Activated naive CD8-positive, alpha-beta T cell treated with anti-CD3 and anti-CD28 coated beads, Interleukin-2, amount 10 ng/mL, durations not matched to agents 7 days and 5 days (primary cell): ENCODE measurements around the gene SNAP29. TPM values are rescaled to one million over a fixed set of nuclear protein-coding genes. Genes with fewer than 3 reads are reported as not detected.

Experiments
- ATAC-seq: fragments of 150-1000 bp; cut with Tn5 transposase; one replicate; pipeline ENCODE4 v1.10.0; 2021; ENCODE audit warnings: low read depth, moderate library complexity
- POLR2A ChIA-PET: fragments of 350-600 bp; sonication (Branson Sonifier 250); formaldehyde crosslinking; loops from one replicate; lab custom pipeline; 2021; ENCODE audit warnings: antibody characterized with exemption; lab: Charles Lee
- DNase-seq: peaks from one replicate; pipeline ENCODE4 v3.0.0; 2021
- H3K27ac Mint-ChIP-seq: one replicate; pipeline ENCODE4 v1.8.0; 2022; ENCODE audit warnings: mild to moderate bottlenecking, mixed read lengths
- H3K27me3 Mint-ChIP-seq: one replicate; pipeline ENCODE4 v1.8.0; 2022; ENCODE audit warnings: mild to moderate bottlenecking, moderate library complexity, mixed read lengths
- H3K36me3 Mint-ChIP-seq: one replicate; pipeline ENCODE4 v1.8.0; 2021; ENCODE audit warnings: mild to moderate bottlenecking, mixed read lengths
- H3K4me1 Mint-ChIP-seq: one replicate; pipeline ENCODE4 v1.8.0; 2021; ENCODE audit warnings: mixed read lengths
- H3K4me3 Mint-ChIP-seq: one replicate; pipeline ENCODE4 v1.8.0; 2022; ENCODE audit warnings: mild to moderate bottlenecking, moderate library complexity, mixed read lengths
- H3K9me3 Mint-ChIP-seq: one replicate; pipeline ENCODE4 v1.8.0; 2021; ENCODE audit warnings: mixed read lengths
- total RNA-seq, 2 experiments: library from RNA; stranded (reverse); gene quantifications; one replicate each; pipeline ENCODE4 v1.2.3, GENCODE V29; 2021

Gene SNAP29
- total RNA-seq, 2 experiments from 2014 or later, result 29.7 to 32.5 TPM

- Mint-ChIP-seq H3K9me3 (no peaks in the 10 kb centered on the region), H3K36me3 (peaks cover 8% of the 10 kb centered on the region), H3K27me3 (no peaks in the 10 kb centered on the region), H3K27ac (peak overlapping the region; percentile 36), H3K4me1 (peaks cover 27% of the 10 kb centered on the region), H3K4me3 (no peak overlapping the region)
- DNase-seq (no peak), ATAC-seq (no peak)
- POLR2A ChIA-PET, result no interaction called here
Measured at GRCh38 chr22:20840646-20841371, 18.0 kb upstream of the SNAP29 start.

DNA sequence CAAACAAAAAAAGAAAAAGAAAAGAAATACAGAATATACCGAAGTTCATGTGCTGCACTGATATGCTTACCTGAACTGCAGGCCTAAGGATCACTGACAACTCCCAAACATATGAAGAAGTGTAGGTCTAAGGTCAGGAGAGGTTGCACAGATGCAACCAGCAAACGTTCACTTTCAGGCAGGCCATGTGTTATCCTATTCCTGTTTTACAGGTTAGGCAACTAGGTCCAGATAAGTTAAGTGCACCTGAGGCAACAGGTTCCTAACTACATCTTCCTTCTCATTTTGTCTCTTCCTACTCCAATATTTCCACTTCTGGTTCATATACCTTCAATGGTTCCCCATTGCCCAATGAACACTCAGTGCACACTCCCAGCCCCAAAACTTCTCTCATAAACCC is 15.3 kb upstream of the SNAP29 start:
- Mint-ChIP-seq H3K36me3 (peaks cover 4% of the 10 kb centered on the region), H3K27me3 (no peaks in the 10 kb centered on the region), H3K27ac (no peak overlapping the region), H3K4me3 (no peak overlapping the region), H3K4me1 (peaks cover 24% of the 10 kb centered on the region), H3K9me3 (no peaks in the 10 kb centered on the region)
- no peak for DNase-seq
- ATAC-seq, result no peak
- POLR2A ChIA-PET, result no interaction called here

GRCh38 chr22:20844055-20845037 is 14.5 kb upstream of the SNAP29 start:
- Mint-ChIP-seq H3K4me3 (no peak overlapping the region), H3K9me3 (no peaks in the 10 kb centered on the region), H3K4me1 (peaks cover 24% of the 10 kb centered on the region), H3K36me3 (peaks cover 2% of the 10 kb centered on the region), H3K27me3 (no peaks in the 10 kb centered on the region), H3K27ac (no peak overlapping the region)
- POLR2A ChIA-PET, result no interaction called here
- ATAC-seq (no peak), DNase-seq (no peak)

DNA sequence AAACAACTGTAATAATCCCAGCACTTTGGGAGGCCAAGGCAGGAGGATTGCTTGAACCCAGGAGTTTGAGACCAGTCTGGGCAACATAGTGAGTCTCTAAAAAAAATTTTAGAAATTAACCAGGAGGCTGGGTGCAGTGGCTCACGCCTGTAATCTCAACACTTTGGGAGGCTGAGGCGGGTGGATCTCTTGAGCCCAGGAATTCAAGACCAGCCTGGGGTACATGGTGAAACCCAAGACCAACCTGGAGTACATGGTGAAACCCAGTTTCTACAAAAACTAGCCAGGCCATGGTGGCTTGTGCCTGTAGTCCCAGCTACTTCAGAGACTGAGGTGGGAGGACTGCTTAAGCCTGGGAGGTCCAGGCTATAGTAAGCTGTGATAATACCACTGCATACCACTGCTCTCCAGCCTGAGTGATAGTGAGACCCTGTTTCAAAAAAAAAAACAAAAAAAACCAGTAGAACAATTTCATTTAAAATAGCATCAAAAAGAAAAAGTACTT is 11.4 kb upstream of the SNAP29 start:
- no peaks in the 10 kb centered on the region for H3K27me3 Mint-ChIP-seq
- H3K4me1 Mint-ChIP-seq, result peaks cover 10% of the 10 kb centered on the region
- H3K27ac Mint-ChIP-seq, result no peak overlapping the region
- no peak overlapping the region for H3K4me3 Mint-ChIP-seq
- no peak for DNase-seq
- no peak for ATAC-seq
- H3K36me3 Mint-ChIP-seq, result peaks cover 2% of the 10 kb centered on the region
- POLR2A ChIA-PET, result no interaction called here
- H3K9me3 Mint-ChIP-seq, result no peaks in the 10 kb centered on the region

DNA sequence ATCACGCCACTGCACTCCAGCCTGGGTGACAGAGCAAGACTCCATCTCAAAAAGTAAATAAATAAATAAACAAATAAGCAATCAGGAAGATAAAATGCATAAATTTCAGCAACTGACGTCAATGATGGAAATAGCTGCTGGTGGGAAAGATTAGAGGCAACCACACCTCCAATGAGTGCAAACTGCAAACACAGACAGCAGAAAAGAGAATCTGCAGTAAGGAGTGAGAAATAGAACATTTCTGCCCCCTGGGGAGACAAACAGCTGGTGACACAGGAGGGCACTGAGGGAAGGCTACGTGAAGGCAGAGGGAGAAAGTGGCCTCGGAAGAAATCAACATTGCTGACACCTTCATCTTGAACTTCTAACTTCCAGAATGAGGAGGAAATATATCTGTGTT is 6.7 kb upstream of the SNAP29 start:
- no peaks in the 10 kb centered on the region for H3K27me3 Mint-ChIP-seq
- no peak overlapping the region for H3K27ac Mint-ChIP-seq
- POLR2A ChIA-PET, result no interaction called here
- H3K9me3 Mint-ChIP-seq, result no peaks in the 10 kb centered on the region
- ATAC-seq (no peak), DNase-seq (no peak)
- peaks cover 14% of the 10 kb centered on the region for H3K4me1 Mint-ChIP-seq
- H3K4me3 Mint-ChIP-seq, result no peak overlapping the region
- peaks cover 2% of the 10 kb centered on the region for H3K36me3 Mint-ChIP-seq

DNA sequence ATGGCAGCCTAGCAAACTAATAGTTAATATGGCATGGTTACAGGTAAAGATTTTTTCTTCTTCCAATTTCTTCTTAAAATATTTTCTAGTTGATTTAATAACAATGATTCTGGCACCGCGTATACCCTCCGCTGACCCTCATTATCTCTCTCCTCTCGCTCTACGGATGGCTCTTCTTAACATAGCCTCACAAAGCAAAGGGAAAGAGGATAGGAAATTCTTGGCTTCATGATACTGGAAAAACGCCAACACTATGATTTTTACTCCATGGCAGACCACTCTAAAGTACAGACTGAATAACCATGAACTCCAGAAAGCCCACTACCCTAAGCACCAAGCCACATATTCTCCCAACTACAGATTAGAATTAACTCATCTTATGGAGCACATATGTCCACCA is 6.3 kb upstream of the SNAP29 start:
- DNase-seq, result no peak
- no peaks in the 10 kb centered on the region for H3K9me3 Mint-ChIP-seq
- H3K36me3 Mint-ChIP-seq, result peaks cover 2% of the 10 kb centered on the region
- H3K27ac Mint-ChIP-seq, result no peak overlapping the region
- peaks cover 17% of the 10 kb centered on the region for H3K4me1 Mint-ChIP-seq
- no peak for ATAC-seq
- H3K4me3 Mint-ChIP-seq, result no peak overlapping the region
- POLR2A ChIA-PET, result no interaction called here
- no peaks in the 10 kb centered on the region for H3K27me3 Mint-ChIP-seq

GRCh38 chr22:20853236-20853660 is 5.6 kb upstream of the SNAP29 start:
- POLR2A ChIA-PET, result no interaction called here
- peaks cover 20% of the 10 kb centered on the region for H3K4me1 Mint-ChIP-seq
- no peak for DNase-seq
- H3K27ac Mint-ChIP-seq, result no peak overlapping the region
- peaks cover 2% of the 10 kb centered on the region for H3K36me3 Mint-ChIP-seq
- H3K27me3 Mint-ChIP-seq, result no peaks in the 10 kb centered on the region
- no peaks in the 10 kb centered on the region for H3K9me3 Mint-ChIP-seq
- H3K4me3 Mint-ChIP-seq, result no peak overlapping the region
- ATAC-seq, result no peak

DNA sequence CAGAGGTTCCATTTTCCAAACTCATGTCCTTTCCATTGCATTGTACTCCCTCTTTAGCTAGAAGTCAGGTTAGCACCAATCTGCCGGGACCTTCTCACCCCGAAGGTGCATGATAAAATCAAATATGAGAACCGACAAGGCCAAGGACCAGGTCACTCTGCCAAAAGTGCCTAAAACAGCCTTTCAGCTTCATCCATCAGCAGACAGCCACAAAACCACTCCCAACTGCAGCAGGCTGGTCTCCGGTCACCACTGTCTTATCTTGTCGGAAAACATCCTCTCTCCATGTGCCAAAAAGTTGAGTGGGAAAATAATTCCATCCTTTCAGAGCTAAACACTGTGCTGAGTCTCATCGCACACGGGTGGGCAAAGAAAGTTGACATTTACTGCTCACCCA is 1.6 kb upstream of the SNAP29 start:
- H3K9me3 Mint-ChIP-seq, result no peaks in the 10 kb centered on the region
- POLR2A ChIA-PET, result no interaction called here
- peaks cover 8% of the 10 kb centered on the region for H3K36me3 Mint-ChIP-seq
- peaks cover 24% of the 10 kb centered on the region for H3K4me1 Mint-ChIP-seq
- DNase-seq (no peak), ATAC-seq (no peak)
- peak overlapping the region; percentile 96 for H3K4me3 Mint-ChIP-seq
- H3K27me3 Mint-ChIP-seq, result no peaks in the 10 kb centered on the region
- peak overlapping the region; percentile 78 for H3K27ac Mint-ChIP-seq

DNA sequence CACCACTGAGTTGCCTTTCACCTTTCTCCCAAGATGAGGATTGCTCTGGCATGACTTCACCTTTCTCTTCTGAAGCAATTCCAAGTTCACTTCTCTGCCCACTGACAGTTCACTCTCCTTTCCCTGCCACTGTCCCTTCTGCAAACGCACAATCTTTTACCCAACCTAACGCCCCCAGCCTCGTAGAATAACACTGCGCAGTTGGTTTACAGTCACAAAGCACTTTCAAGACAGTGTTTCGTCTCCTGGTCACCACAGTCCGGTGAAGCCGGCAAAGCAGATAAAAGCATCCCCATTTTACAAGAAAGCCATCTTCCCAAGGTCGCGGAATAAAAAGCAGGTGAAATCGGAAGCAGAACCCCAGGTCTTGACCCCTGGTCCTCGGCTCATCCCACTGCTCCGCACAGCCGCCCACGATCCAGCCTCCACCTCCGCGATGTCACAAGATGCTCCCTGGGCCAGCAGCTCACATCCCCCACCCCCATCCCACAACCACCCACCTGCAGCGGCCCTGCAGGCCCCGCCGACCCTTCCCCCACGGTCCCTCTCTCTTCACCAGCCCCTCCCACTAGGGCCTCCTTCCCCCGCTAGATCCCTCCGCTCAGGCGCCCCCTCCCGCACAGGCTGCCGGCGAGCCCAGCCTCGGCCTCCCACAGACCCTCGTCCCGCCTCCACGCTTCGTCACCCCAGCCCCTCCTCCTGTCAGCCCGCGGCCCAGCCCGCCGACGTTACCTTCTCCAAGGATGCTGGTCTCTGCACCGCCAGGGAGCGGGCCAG is 781 bp upstream of the SNAP29 start:
- H3K27me3 Mint-ChIP-seq, result no peaks in the 10 kb centered on the region
- H3K27ac Mint-ChIP-seq, result peak overlapping the region; percentile 78
- POLR2A ChIA-PET, result interaction anchor here (0.7 kb wide), 1 partner anchor 10 kb away, joined by 3 read pairs; no protein-coding TSS in a partner anchor
- ATAC-seq (peak; percentile 68), DNase-seq (no peak)
- H3K4me1 Mint-ChIP-seq, result peaks cover 26% of the 10 kb centered on the region
- peak overlapping the region; percentile 96 for H3K4me3 Mint-ChIP-seq
- H3K9me3 Mint-ChIP-seq, result no peaks in the 10 kb centered on the region
- H3K36me3 Mint-ChIP-seq, result peaks cover 13% of the 10 kb centered on the region

DNA sequence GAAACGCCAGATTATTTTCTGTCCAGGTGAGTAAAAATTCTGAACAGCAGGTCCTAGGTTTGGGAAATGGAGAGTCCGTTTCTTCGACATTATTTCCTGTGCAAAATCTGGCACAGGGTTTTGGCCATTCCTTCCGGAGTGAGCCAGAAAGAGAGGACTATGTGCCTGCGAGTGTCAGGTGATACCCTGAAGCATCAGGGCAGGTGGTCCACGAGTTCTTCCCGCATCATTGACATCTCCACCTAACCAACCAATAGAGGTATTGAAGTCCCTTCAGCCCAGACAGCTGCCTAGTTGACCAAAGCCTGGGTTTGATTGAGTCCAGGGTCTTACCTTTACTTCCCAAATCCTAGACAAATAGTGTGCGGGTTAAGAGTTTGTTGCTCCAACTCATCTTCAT is 808 bp downstream of the SNAP29 start:
- POLR2A ChIA-PET, result interaction anchor here (0.6 to 0.7 kb wide), 2 partner anchors 57 to 99 kb away, joined by 3 read pairs; partner anchors contain the start of gene CRKL
- Mint-ChIP-seq H3K4me1 (peaks cover 29% of the 10 kb centered on the region), H3K4me3 (peak overlapping the region; percentile 85), H3K36me3 (peaks cover 16% of the 10 kb centered on the region), H3K9me3 (no peaks in the 10 kb centered on the region), H3K27ac (peak overlapping the region; percentile 75), H3K27me3 (no peaks in the 10 kb centered on the region)
- ATAC-seq (no peak), DNase-seq (no peak)

DNA sequence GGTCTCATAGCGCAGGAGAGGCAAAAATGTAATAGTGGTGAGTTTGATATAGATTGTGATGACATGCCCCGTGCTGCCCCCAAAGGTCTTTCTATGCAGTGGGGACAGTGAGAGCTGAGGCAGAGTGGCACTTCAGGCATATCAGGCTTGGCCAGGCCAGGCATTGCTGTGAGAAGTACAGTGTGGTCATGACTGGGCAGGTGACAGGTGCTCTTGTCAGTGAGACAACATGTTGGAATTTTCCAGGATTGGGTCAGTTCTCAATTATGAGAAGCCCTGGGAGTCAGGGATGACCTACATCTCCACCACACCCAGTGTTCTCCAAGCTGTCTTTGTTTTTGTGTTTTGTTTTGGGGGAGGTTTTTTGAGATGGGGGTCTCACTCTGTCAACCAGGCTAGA is 3.7 kb downstream of the SNAP29 start:
- no peaks in the 10 kb centered on the region for H3K27me3 Mint-ChIP-seq
- H3K4me1 Mint-ChIP-seq, result peaks cover 29% of the 10 kb centered on the region
- ATAC-seq (no peak), DNase-seq (no peak)
- no peaks in the 10 kb centered on the region for H3K9me3 Mint-ChIP-seq
- POLR2A ChIA-PET, result no interaction called here
- peaks cover 16% of the 10 kb centered on the region for H3K36me3 Mint-ChIP-seq
- no peak overlapping the region for H3K4me3 Mint-ChIP-seq
- no peak overlapping the region for H3K27ac Mint-ChIP-seq

DNA sequence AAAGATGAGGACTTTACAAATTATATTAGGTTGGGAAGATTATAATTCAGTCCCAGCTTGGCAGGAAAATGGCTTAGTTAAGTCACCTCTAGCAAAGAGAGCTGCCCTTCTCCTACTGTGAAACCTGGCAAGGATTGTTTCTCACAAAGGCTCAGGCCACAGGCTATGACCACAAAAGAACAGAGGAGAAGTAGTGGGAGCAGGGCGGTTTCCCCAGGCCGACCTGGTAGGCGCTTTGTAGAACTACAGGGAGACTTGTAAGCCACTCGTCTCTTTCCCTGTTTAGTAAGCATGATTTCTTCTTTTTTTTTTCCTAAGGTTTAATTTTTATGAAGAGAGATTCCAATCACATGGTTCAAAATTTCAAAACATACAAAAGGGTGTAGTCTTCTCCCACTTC is 4.6 kb downstream of the SNAP29 start:
- no peak for ATAC-seq
- Mint-ChIP-seq H3K9me3 (no peaks in the 10 kb centered on the region), H3K4me3 (no peak overlapping the region), H3K4me1 (peaks cover 29% of the 10 kb centered on the region), H3K27me3 (no peaks in the 10 kb centered on the region), H3K27ac (no peak overlapping the region), H3K36me3 (peaks cover 16% of the 10 kb centered on the region)
- POLR2A ChIA-PET, result interaction anchor here (0.6 kb wide), 1 partner anchor 52 kb away, joined by 4 read pairs; no protein-coding TSS in a partner anchor
- DNase-seq, result no peak
